ENCODE results near the gene TMEM184C.

The TMEM184C gene

DNA sequence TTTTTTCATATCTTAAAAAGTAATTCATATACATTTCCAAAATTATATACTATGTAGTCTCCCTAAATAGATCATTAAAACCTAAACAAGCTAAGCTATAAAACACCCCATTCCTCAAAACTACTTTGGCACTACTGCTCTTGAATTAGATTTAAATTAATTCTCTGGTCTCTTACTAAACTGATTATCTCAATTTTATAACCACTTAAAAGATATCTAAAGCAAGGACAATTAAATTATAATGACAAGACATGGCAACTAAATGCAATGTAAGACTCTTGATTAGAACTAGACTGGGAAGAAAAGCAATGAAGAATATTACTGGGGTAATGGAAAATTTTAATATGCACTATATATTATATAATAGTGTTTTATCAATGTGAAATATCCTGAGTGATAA lies 27.9 kb downstream of the TMEM184C start:
- no peak for TF ChIP-seq POLR2AphosphoS5 (IDR thresholded peaks at IDR 0.05; ENCODE audit: low read depth)
- TF ChIP-seq, protein P1, sequence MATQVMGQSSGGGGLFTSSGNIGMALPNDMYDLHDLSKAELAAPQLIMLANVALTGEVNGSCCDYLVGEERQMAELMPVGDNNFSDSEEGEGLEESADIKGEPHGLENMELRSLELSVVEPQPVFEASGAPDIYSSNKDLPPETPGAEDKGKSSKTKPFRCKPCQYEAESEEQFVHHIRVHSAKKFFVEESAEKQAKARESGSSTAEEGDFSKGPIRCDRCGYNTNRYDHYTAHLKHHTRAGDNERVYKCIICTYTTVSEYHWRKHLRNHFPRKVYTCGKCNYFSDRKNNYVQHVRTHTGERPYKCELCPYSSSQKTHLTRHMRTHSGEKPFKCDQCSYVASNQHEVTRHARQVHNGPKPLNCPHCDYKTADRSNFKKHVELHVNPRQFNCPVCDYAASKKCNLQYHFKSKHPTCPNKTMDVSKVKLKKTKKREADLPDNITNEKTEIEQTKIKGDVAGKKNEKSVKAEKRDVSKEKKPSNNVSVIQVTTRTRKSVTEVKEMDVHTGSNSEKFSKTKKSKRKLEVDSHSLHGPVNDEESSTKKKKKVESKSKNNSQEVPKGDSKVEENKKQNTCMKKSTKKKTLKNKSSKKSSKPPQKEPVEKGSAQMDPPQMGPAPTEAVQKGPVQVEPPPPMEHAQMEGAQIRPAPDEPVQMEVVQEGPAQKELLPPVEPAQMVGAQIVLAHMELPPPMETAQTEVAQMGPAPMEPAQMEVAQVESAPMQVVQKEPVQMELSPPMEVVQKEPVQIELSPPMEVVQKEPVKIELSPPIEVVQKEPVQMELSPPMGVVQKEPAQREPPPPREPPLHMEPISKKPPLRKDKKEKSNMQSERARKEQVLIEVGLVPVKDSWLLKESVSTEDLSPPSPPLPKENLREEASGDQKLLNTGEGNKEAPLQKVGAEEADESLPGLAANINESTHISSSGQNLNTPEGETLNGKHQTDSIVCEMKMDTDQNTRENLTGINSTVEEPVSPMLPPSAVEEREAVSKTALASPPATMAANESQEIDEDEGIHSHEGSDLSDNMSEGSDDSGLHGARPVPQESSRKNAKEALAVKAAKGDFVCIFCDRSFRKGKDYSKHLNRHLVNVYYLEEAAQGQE (IDR thresholded peaks at IDR 0.05; ENCODE audit: insufficient replicate concordance, low read depth) = no peak
- no peak for TF ChIP-seq SPI1 (IDR thresholded peaks at IDR 0.05; ENCODE audit: borderline replicate concordance, low read depth)
- TF ChIP-seq, protein P2, sequence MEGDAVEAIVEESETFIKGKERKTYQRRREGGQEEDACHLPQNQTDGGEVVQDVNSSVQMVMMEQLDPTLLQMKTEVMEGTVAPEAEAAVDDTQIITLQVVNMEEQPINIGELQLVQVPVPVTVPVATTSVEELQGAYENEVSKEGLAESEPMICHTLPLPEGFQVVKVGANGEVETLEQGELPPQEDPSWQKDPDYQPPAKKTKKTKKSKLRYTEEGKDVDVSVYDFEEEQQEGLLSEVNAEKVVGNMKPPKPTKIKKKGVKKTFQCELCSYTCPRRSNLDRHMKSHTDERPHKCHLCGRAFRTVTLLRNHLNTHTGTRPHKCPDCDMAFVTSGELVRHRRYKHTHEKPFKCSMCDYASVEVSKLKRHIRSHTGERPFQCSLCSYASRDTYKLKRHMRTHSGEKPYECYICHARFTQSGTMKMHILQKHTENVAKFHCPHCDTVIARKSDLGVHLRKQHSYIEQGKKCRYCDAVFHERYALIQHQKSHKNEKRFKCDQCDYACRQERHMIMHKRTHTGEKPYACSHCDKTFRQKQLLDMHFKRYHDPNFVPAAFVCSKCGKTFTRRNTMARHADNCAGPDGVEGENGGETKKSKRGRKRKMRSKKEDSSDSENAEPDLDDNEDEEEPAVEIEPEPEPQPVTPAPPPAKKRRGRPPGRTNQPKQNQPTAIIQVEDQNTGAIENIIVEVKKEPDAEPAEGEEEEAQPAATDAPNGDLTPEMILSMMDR (IDR thresholded peaks at IDR 0.05; ENCODE audit: insufficient read depth, low read length) = no peak
- no peak for TF ChIP-seq GABPA (IDR thresholded peaks at IDR 0.05; ENCODE audit: low read depth)
- no peaks in the 10 kb centered on the region for H3K27me3 ChIP-seq (ENCODE audit: insufficient read depth, poor library complexity, severe bottlenecking)
- H3K4me3 ChIP-seq (replicated peaks; ENCODE audit: insufficient read depth, low read length) = no peak overlapping the region
- DNase-seq (ENCODE audit: low read depth in 1 of 2, low spot score in 1 of 2) = no peak
- H3K27ac ChIP-seq (replicated peaks) = no peak overlapping the region

DNA sequence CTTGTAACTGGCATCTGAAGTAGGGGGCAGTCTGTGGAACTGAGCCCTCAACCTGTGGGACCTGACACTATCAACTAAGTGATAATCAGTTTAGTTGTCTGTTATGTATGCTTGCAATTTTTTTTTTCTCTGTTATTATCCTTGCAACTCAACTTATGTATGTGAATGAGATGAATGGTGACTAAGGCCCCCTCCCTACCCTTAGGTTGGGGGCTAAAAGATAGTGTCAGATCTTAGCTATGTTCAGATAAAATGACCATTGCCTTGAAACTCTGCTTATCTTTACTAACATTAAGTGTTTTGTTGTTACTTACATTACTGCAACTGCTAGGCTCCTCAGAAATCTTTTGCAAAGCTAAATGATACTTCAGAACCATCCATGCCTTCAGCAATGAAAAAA lies 31.5 kb downstream of the TMEM184C start:
- TF ChIP-seq, protein P1 (IDR thresholded peaks at IDR 0.05; ENCODE audit: insufficient replicate concordance, low read depth) = no peak
- TF ChIP-seq SPI1 (IDR thresholded peaks at IDR 0.05; ENCODE audit: borderline replicate concordance, low read depth) (no peak), GABPA (IDR thresholded peaks at IDR 0.05; ENCODE audit: low read depth) (no peak), POLR2AphosphoS5 (IDR thresholded peaks at IDR 0.05; ENCODE audit: low read depth) (no peak)
- TF ChIP-seq, protein P2 (IDR thresholded peaks at IDR 0.05; ENCODE audit: insufficient read depth, low read length) = no peak
- DNase-seq (ENCODE audit: low read depth in 1 of 2, low spot score in 1 of 2) = no peak
- H3K27me3 ChIP-seq (ENCODE audit: insufficient read depth, poor library complexity, severe bottlenecking) = no peaks in the 10 kb centered on the region
- no peak overlapping the region for H3K27ac ChIP-seq (replicated peaks)
- H3K4me3 ChIP-seq (replicated peaks; ENCODE audit: insufficient read depth, low read length) = no peak overlapping the region

DNA sequence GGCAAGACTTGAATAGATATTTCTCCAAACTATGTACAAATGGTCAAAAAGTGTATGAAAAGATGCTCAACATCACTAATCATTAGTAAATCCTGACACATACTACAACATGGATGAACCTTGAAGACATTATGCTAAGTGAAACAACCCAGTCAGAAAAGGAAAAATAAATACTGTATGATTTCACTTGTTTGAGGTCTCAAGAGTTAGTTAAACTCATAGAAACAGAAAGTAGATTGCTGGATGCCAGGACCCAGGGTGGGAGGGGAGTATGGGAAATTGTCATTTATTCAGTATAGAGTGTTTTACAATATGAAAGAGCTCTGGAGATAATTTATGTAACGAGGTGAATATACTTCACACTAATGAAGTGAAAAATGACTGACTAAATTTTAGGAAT lies 34.4 kb downstream of the TMEM184C start:
- TF ChIP-seq, protein P1 (IDR thresholded peaks at IDR 0.05; ENCODE audit: insufficient replicate concordance, low read depth) = no peak
- TF ChIP-seq GABPA (IDR thresholded peaks at IDR 0.05; ENCODE audit: low read depth) = no peak
- no peak for TF ChIP-seq POLR2AphosphoS5 (IDR thresholded peaks at IDR 0.05; ENCODE audit: low read depth)
- TF ChIP-seq SPI1 (IDR thresholded peaks at IDR 0.05; ENCODE audit: borderline replicate concordance, low read depth) = no peak
- TF ChIP-seq, protein P2 (IDR thresholded peaks at IDR 0.05; ENCODE audit: insufficient read depth, low read length) = no peak
- H3K27ac ChIP-seq (replicated peaks) = no peak overlapping the region
- H3K27me3 ChIP-seq (ENCODE audit: insufficient read depth, poor library complexity, severe bottlenecking) = no peaks in the 10 kb centered on the region
- no peak overlapping the region for H3K4me3 ChIP-seq (replicated peaks; ENCODE audit: insufficient read depth, low read length)
- no peak for DNase-seq (ENCODE audit: low read depth in 1 of 2, low spot score in 1 of 2)
